HEK293 (cell line): ENCODE data around the gene HHAT.

Experiments used
- CTCF ChIA-PET: fragments of 350-600 bp; formaldehyde crosslinking; extraction: SDS; loops from one replicate; lab custom pipeline; 2021; ENCODE audit warnings: antibody characterized with exemption; lab: Yijun Ruan, JAX
- POLR2A ChIA-PET: fragments of 300-600 bp; formaldehyde crosslinking; extraction: SDS; loops from one replicate; lab custom pipeline; 2020; ENCODE audit warnings: antibody characterized with exemption, inconsistent platforms; lab: Yijun Ruan, JAX
- H3K27ac ChIP-seq: fragments of 200-500 bp; sonication (Bioruptor generic); 2 replicates; pipeline ENCODE4 v1.5.1; 2014; ENCODE audit warnings: low read depth, low read length, control low read depth, inconsistent platforms; ENCODE audit errors: extremely low read depth
- H3K36me3 ChIP-seq, 2 experiments: fragments of 200-500 bp in 1 of 2; sonication (Bioruptor generic) in 1 of 2; 1 replicate in 1 of 2; 2 replicates in 1 of 2; pipeline ENCODE4 v1.5.1; 2014 to 2017; ENCODE audit warnings: inconsistent platforms in 2 of 2, low read length in 2 of 2; ENCODE audit not compliant: control insufficient read depth in 2 of 2, insufficient read depth in 1 of 2
- H3K4me1 ChIP-seq: fragments of 200-500 bp; sonication (Bioruptor generic); 2 replicates; pipeline ENCODE4 v1.5.1; 2014; ENCODE audit warnings: mild to moderate bottlenecking, low read length, inconsistent platforms; ENCODE audit not compliant: control insufficient read depth, insufficient read depth
- H3K4me3 ChIP-seq: 2 replicates; pipeline ENCODE4 v1.5.1; 2011; ENCODE audit warnings: low read depth, mild to moderate bottlenecking, control low read depth, low read length, moderate library complexity
- H3K9me3 ChIP-seq: fragments of 200-500 bp; sonication (Bioruptor generic); 2 replicates; pipeline ENCODE4 v1.5.1; 2014; ENCODE audit warnings: low read depth, low read length, inconsistent platforms; ENCODE audit not compliant: control insufficient read depth, insufficient read depth
- AEBP2 ChIP-seq: fragments of 450-650 bp; formaldehyde crosslinking; IDR thresholded peaks from 2 replicates; pipeline ENCODE4 v1.5.1; 2016; ENCODE audit warnings: missing biosample characterization, missing genetic modification characterization, borderline replicate concordance
- HOXD13 ChIP-seq: sonication (generic); formaldehyde crosslinking; IDR thresholded peaks from 2 replicates; pipeline ENCODE4 v1.8.0; 2022; ENCODE audit warnings: missing genetic modification reagents, borderline replicate concordance
- INSM2 ChIP-seq: fragments of 450-650 bp; formaldehyde crosslinking; IDR thresholded peaks from 2 replicates; pipeline ENCODE4 v1.5.1; 2016; ENCODE audit warnings: missing biosample characterization, missing genetic modification characterization
- KLF10 ChIP-seq: fragments of 450-650 bp; IDR thresholded peaks from 2 replicates; pipeline ENCODE4 v1.5.1; 2018; ENCODE audit warnings: missing biosample characterization, mild to moderate bottlenecking, missing genetic modification characterization
- KLF7 ChIP-seq: fragments of 450-650 bp; formaldehyde crosslinking; IDR thresholded peaks from 2 replicates; pipeline ENCODE4 v1.5.1; 2016; ENCODE audit warnings: missing biosample characterization, missing genetic modification characterization, borderline replicate concordance
- KLF8 ChIP-seq: fragments of 450-650 bp; formaldehyde crosslinking; IDR thresholded peaks from 2 replicates; pipeline ENCODE4 v1.5.1; 2016; ENCODE audit warnings: missing biosample characterization, missing genetic modification characterization
- SALL2 ChIP-seq: fragments of 450-650 bp; formaldehyde crosslinking; IDR thresholded peaks from 2 replicates; pipeline ENCODE4 v1.5.0; 2017; ENCODE audit warnings: missing biosample characterization, mild to moderate bottlenecking, missing genetic modification characterization, borderline replicate concordance
- SCRT2 ChIP-seq: fragments of 450-650 bp; formaldehyde crosslinking; IDR thresholded peaks from 2 replicates; pipeline ENCODE4 v1.5.1; 2016; ENCODE audit warnings: missing biosample characterization, missing genetic modification characterization
- SP2 ChIP-seq: fragments of 450-650 bp; formaldehyde crosslinking; IDR thresholded peaks from 2 replicates; pipeline ENCODE4 v1.5.1; 2016; ENCODE audit warnings: missing biosample characterization, missing genetic modification characterization
- SP3 ChIP-seq: fragments of 450-650 bp; formaldehyde crosslinking; IDR thresholded peaks from 2 replicates; pipeline ENCODE4 v1.5.1; 2016; ENCODE audit warnings: missing biosample characterization, missing genetic modification characterization
- YY2 ChIP-seq: fragments of 450-650 bp; formaldehyde crosslinking; IDR thresholded peaks from 2 replicates; pipeline ENCODE4 v1.5.1; 2016; ENCODE audit warnings: missing biosample characterization, missing genetic modification characterization
- ZBTB6 ChIP-seq: fragments of 450-650 bp; formaldehyde crosslinking; IDR thresholded peaks from 2 replicates; pipeline ENCODE4 v1.5.1; 2017; ENCODE audit warnings: missing biosample characterization, missing genetic modification characterization
- ZFHX2 ChIP-seq: fragments of 450-650 bp; formaldehyde crosslinking; conservative IDR thresholded peaks from 2 replicates; pipeline ENCODE4 v1.5.1; 2016; ENCODE audit warnings: missing biosample characterization, missing genetic modification characterization
- ZNF175 ChIP-seq: fragments of 450-650 bp; formaldehyde crosslinking; IDR thresholded peaks from 2 replicates; pipeline ENCODE4 v1.5.1; 2016; ENCODE audit warnings: missing biosample characterization, missing genetic modification characterization
- ZNF292 ChIP-seq: fragments of 450-650 bp; formaldehyde crosslinking; IDR thresholded peaks from 2 replicates; pipeline ENCODE4 v1.5.1; 2016; ENCODE audit warnings: low read depth, missing biosample characterization, missing genetic modification characterization, borderline replicate concordance
- ZNF354C ChIP-seq: fragments of 450-650 bp; formaldehyde crosslinking; IDR thresholded peaks from 2 replicates; pipeline ENCODE4 v1.5.1; 2016; ENCODE audit warnings: missing biosample characterization, missing genetic modification characterization, low read depth, borderline replicate concordance
- ZNF473 ChIP-seq: fragments of 450-650 bp; formaldehyde crosslinking; IDR thresholded peaks from 2 replicates; pipeline ENCODE4 v1.5.1; 2017; ENCODE audit warnings: missing biosample characterization, missing genetic modification characterization
- ZNF555 ChIP-seq: fragments of 450-650 bp; formaldehyde crosslinking; conservative IDR thresholded peaks from 2 replicates; pipeline ENCODE4 v1.5.1; 2017; ENCODE audit warnings: missing biosample characterization, mild to moderate bottlenecking, missing genetic modification characterization, inconsistent platforms
- ZNF654 ChIP-seq: fragments of 450-650 bp; formaldehyde crosslinking; IDR thresholded peaks from 2 replicates; pipeline ENCODE4 v1.5.1; 2016; ENCODE audit warnings: low read depth, missing biosample characterization, missing genetic modification characterization
- ZNF747 ChIP-seq: fragments of 450-650 bp; formaldehyde crosslinking; IDR thresholded peaks from 2 replicates; pipeline ENCODE4 v1.5.1; 2016; ENCODE audit warnings: missing biosample characterization, missing genetic modification characterization
- ZNF768 ChIP-seq: fragments of 450-650 bp; formaldehyde crosslinking; IDR thresholded peaks from 2 replicates; pipeline ENCODE4 v1.5.1; 2018; ENCODE audit warnings: missing biosample characterization, mild to moderate bottlenecking, missing genetic modification characterization
- ZNF791 ChIP-seq: fragments of 450-650 bp; formaldehyde crosslinking; IDR thresholded peaks from 2 replicates; pipeline ENCODE4 v1.5.1; 2016; ENCODE audit warnings: missing biosample characterization, missing genetic modification characterization
- ZSCAN18 ChIP-seq: fragments of 450-650 bp; formaldehyde crosslinking; IDR thresholded peaks from 2 replicates; pipeline ENCODE4 v1.5.1; 2016; ENCODE audit warnings: missing biosample characterization, missing genetic modification characterization
- TF ChIP-seq, protein P1 (sequence below): fragments of 450-650 bp; IDR thresholded peaks from 2 replicates; pipeline ENCODE4 v1.5.1; 2018; ENCODE audit warnings: missing biosample characterization, missing genetic modification characterization
- TF ChIP-seq, protein P2 (sequence below): fragments of 450-650 bp; formaldehyde crosslinking; IDR thresholded peaks from 2 replicates; pipeline ENCODE4 v1.5.1; 2016; ENCODE audit warnings: missing biosample characterization, missing genetic modification characterization

HHAT gene

DNA sequence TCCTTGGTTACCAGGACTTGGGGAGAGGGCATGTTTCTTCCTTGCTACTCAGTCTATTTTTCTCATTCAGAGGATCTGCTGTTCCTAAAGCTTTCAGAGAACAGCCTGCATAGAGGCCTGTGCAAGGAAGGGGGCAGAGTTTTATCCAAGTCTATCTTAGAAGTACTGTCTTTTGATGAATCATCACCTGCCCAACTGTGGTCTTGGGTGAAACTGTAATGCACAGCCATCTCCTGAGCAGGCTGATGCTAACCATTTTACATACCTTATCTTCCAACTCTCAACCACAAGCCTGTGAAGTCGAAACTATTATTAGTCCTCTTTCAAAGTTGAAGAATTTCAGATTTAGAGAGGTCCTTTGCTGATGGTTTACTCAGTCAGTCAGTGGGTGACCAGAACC is 368.0 kb downstream of the HHAT start:
- CTCF ChIA-PET: interaction anchor here (0.7 kb wide), 1 partner anchor 833 kb away, joined by 3 read pairs; no protein-coding TSS in a partner anchor
- POLR2A ChIA-PET: no interaction called here
- Histone ChIP-seq H3K27ac (no peak overlapping the region), H3K4me1 (no peaks in the 10 kb centered on the region), H3K36me3 (no peaks in the 10 kb centered on the region), H3K9me3 (no peaks in the 10 kb centered on the region), H3K4me3 (no peak overlapping the region)
- TF ChIP-seq ZNF654 (tag by site-specific recombination) (no peak), KLF8 (tag by site-specific recombination) (no peak), ZNF175 (no peak), HOXD13 (no peak), YY2 (tag by site-specific recombination) (no peak), SP3 (no peak), ZNF791 (no peak), SALL2 (tag by site-specific recombination) (no peak), SP2 (tag by site-specific recombination) (no peak), ZFHX2 (tag by site-specific recombination) (no peak), ZNF473 (tag by site-specific recombination) (no peak), AEBP2 (no peak)
- TF ChIP-seq, protein P1, sequence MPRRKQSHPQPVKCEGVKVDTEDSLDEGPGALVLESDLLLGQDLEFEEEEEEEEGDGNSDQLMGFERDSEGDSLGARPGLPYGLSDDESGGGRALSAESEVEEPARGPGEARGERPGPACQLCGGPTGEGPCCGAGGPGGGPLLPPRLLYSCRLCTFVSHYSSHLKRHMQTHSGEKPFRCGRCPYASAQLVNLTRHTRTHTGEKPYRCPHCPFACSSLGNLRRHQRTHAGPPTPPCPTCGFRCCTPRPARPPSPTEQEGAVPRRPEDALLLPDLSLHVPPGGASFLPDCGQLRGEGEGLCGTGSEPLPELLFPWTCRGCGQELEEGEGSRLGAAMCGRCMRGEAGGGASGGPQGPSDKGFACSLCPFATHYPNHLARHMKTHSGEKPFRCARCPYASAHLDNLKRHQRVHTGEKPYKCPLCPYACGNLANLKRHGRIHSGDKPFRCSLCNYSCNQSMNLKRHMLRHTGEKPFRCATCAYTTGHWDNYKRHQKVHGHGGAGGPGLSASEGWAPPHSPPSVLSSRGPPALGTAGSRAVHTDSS (tag by site-specific recombination): no peak

DNA sequence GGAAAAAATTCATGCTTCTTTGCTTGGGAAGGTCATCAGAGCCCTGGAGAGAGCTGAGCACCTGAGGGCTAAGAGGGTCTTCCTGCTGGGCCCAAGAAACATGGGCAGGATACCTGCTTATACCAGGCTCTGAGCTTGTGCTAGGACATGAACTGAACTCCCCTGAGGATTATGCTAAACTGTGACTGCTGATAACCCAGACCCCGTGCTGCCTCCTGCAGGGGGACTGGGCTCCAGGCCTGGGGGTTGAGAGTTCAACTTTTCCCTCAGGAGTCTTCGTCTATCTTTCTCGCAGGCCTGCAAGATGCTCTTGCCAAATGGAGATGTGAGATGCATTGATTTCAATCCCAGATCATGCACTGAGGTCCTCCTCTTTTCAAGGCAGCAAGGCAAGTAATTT is 368.5 kb downstream of the HHAT start:
- POLR2A ChIA-PET: no interaction called here
- H3K27ac ChIP-seq: no peak overlapping the region
- H3K4me3 ChIP-seq: no peak overlapping the region
- H3K9me3 ChIP-seq: no peaks in the 10 kb centered on the region
- no peaks in the 10 kb centered on the region for H3K36me3 ChIP-seq
- CTCF ChIA-PET: interaction anchor here (0.7 kb wide), 1 partner anchor 834 kb away, joined by 3 read pairs; no protein-coding TSS in a partner anchor
- no peaks in the 10 kb centered on the region for H3K4me1 ChIP-seq
- TF ChIP-seq SCRT2 (tag by site-specific recombination) (no peak), ZNF747 (tag by site-specific recombination) (no peak), KLF7 (tag by site-specific recombination) (no peak), ZNF292 (no peak), INSM2 (tag by site-specific recombination) (no peak), ZBTB6 (no peak), ZNF768 (no peak), ZSCAN18 (tag by site-specific recombination) (no peak), KLF10 (tag by site-specific recombination) (no peak), ZNF555 (tag by site-specific recombination) (no peak), ZNF354C (tag by site-specific recombination) (no peak)
- TF ChIP-seq, protein P1 (tag by site-specific recombination): no peak
- TF ChIP-seq, protein P2, sequence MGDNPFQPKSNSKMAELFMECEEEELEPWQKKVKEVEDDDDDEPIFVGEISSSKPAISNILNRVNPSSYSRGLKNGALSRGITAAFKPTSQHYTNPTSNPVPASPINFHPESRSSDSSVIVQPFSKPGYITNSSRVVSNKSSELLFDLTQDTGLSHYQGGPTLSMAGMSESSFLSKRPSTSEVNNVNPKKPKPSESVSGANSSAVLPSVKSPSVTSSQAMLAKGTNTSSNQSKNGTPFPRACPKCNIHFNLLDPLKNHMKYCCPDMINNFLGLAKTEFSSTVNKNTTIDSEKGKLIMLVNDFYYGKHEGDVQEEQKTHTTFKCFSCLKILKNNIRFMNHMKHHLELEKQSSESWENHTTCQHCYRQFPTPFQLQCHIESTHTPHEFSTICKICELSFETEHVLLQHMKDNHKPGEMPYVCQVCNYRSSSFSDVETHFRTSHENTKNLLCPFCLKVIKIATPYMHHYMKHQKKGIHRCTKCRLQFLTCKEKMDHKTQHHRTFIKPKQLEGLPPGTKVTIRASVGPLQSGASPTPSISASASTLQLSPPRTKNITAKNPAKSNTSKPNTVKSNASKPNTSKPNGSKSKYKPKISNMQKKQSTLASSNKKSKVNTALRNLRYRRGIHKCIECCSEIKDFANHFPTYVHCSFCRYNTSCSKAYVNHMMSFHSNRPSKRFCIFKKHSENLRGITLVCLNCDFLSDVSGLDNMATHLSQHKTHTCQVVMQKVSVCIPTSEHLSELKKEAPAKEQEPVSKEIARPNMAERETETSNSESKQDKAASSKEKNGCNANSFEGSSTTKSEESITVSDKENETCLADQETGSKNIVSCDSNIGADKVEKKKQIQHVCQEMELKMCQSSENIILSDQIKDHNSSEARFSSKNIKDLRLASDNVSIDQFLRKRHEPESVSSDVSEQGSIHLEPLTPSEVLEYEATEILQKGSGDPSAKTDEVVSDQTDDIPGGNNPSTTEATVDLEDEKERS: no peak
